NCI-H1436 treated with DMSO at 0.1 percent for 48 hours (cell line): ENCODE results near the gene PRIMA1.
"Not testable (repeated sequence)": the region's sequence is repeated elsewhere in the genome, so short reads cannot be mapped to it uniquely, and the experiment has no call there.

ENCODE experiments used
- DNase-seq: peaks from one replicate; lab custom pipeline; 2025; lab: John Stamatoyannopoulos, UW

Gene PRIMA1

GRCh38 chr14:93788293-93788542 is at the start of gene PRIMA1:
TSS of gene PRIMA1 (minus strand) at chr14:93788485. CDS start at chr14:93787718, 767 bp downstream.
- no peak for DNase-seq

GRCh38 chr14:93834699-93835371 is 46.5 kb upstream of the PRIMA1 start:
- no peak for DNase-seq

GRCh38 chr14:93832665-93833064 is 44.4 kb upstream of the PRIMA1 start:
- DNase-seq, result no peak

DNA sequence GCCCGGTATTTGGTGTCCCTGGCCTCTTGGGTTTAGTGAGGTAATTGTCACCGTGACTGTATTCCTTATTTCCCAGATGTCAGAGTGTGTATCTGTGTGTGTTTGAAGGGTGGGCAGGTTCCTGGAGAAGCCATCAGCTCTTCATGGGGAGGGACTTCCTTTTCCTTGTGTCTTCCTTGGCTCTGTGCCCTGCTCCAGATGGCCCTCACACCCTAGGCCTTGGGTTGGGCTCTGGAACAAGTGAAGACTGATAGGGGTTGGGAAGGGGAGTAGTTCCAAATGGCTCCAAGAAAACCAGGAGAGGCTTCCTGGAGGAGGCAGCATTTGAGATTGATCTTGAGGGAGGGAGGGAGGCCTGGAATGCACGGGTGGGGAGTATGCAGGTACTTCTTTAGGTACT is 43.8 kb upstream of the PRIMA1 start:
- no peak for DNase-seq

DNA sequence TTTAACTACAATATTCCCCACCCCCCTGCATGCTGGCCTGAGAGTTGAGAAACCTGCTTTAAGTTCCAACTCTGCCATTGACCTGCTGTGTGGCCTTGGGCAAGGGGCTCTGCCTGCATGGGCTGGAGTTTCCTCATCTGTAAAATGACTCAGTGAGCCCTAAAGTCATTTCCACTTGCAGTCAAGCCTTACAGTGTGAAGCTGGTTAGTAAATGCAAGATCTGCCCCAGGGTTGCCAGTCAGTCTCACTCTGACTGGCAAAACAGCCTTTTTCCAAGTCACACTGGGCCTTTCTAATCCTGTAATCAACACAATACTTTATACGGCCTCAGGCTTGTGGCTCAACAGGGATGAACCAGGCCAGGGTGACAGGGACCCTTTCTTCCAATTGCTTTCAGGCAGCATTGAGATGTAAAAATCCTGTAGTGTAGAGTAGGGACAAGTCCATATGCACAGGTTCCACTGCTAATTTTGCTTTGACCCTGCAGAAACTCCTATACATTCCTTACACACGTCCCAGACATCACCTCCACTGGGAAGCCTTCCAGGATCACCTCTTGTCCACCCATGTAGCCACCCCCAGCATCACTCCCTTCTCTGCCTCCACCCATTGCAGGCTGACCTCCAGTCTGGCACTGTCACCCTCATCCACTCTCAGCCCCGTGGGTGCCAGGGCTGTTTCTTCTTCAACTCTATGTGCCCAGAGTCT is 42.6 kb upstream of the PRIMA1 start:
- no peak for DNase-seq

DNA sequence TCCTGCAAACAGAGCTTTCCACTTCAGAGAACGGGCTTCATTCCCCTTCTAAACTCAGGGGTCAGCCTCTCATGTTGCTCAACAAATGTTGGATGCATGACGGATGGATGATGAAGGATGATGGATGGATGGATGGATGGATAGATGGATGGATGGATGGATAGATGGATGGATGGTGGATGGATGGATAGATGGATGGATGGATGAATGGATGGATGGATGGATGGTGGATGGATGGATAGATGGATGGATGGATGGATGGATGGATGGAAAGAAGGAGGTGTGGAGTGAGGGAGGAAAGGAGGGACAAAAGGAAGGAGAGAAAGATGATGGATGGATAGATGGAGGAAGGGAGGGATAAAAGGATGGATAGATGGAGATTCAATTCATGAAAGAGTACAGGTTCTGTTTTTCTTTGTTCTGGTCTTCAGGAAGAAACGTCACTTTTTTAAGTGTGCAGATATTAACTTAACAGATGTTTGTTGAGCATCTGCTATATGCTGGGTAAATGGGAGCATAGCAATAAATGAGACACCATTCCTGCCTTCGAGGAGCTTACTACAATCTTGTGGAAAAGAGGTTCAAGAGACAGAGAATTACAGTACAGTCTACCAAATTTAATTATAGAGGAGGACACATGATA is 41.7 kb upstream of the PRIMA1 start:
- DNase-seq, result no peak

DNA sequence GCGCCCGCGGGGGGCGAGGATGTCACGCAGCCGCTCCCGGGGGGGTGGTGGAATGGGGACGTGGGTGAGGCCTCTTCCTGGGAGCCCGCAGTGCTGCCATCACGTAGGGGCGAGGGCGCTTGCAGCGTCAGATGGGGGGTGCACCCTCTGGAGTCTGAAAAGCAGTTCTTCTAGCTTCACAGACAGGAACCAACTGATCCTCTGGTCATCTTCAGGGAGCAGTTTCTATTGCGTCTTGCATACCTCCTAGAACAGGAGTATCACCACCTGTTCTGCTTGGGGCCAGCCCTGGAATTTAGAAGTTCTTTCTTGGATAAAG is 36.9 kb upstream of the PRIMA1 start:
- DNase-seq, result no peak

GRCh38 chr14:93824518-93825234 is 36.4 kb upstream of the PRIMA1 start:
- DNase-seq, result no peak

DNA sequence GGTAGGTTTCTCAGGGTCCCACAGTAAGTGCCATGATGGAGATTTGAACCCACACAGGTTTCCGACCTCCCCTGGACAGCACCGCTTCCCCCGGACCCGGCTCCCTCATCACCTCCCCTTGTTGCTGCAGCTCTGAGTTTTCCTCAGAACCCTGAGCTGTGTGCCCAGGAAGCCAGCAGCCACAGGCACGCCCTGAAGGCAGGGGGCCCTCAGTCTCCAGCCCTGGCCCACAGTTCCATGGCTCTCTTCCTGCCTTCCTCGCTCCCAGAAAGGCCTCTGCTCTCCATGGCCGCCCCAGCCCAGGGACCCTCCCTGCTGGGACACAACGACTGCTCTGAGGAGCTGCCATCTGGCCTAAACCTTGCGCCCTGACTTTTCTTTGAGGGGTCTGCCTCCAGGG is 35.8 kb upstream of the PRIMA1 start:
- DNase-seq, result no peak

- DNase-seq, result no peak
Observed at GRCh38 chr14:93821051-93821450, 32.8 kb upstream of the PRIMA1 start.

GRCh38 chr14:93818857-93819256 is 30.6 kb upstream of the PRIMA1 start:
- no peak for DNase-seq

- DNase-seq, result no peak
Observed at GRCh38 chr14:93811676-93812075, 23.4 kb upstream of the PRIMA1 start.

- DNase-seq, result no peak
Observed at GRCh38 chr14:93811020-93811419, 22.7 kb upstream of the PRIMA1 start.

GRCh38 chr14:93809491-93810420 is 21.5 kb upstream of the PRIMA1 start:
- not testable (repeated sequence) for DNase-seq

DNA sequence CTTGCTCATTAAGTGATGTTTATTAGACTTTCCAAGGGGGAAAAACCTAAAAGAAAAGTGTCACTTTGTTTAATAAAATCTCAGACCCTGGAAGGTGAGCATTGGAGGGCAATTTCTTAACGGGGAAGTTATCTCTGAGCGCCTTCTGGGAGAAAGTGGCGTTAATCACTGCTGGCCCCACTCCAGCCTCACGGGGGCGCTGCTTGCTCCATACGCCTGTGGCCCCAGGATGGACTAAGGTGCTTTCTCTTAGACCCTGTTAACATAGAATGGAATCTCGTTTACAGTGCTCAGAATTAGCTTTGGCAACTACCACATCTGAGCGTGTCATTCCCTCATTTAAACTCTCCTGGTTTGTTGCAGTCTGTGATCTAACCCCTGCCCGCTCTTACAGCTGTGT is 16.4 kb upstream of the PRIMA1 start:
- DNase-seq, result no peak

- DNase-seq, result no peak
Observed at GRCh38 chr14:93803408-93804318, 15.4 kb upstream of the PRIMA1 start.

DNA sequence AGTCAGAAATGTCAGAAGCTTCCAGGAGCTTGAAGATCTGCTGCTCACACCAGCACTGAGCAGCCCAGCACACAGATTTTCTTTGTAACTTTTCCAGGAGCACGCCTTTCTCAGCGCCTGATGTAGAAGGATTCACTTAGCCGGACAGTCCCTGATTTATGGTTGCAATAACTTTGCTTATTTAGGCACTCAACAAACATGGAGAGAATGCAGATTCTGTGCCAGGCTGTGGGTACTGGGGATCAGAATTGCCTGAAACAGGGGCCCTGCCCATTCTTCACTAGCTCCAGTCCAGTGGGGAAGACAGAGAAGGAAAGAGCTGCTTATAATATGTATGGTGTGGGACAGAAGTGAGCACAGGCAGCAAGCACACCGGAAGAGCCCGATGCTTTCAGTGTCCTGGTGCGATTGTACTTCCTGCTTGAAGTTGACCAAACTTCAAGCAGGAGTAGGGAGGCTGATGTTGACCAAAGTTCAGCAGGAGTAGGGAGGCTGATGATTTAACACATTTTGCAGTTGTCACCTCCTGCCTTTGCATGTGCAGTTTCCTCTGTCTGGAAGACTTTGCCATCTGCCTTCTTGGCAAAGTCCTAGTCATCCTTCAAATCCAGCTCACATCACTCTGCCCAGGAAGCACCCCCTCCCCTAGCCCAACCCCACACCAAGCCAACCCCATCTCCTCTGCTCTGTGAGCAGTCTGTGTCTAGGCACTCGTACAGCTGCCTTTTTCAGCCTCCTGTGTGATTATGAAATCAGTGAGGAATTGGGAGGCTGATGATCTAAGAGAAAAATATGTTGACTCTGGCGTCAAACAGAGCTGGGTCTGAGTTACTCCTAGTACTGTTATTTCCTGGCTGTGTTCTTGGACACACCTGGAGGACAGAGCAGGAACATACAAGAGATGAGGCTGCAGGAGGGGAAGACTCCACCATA is 12.0 kb upstream of the PRIMA1 start:
- no peak for DNase-seq

DNA sequence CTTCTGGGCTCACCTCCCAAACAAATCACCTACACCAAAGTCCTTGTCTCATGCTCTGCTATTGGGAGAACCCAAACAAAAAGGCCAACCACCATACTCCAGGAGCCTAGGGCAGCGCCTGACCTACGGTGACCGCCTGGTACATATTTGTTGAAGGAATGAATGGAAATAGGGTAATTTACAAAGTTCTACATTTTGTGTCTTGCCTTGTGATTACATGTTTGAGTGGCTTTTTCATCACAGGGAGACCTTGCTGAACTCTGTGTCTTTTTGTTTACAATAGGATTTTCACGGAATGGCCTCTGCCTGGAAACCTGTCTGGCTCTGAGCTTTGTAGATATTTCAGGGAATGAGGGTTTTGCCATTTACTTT is 11.3 kb upstream of the PRIMA1 start:
- no peak for DNase-seq

- no peak for DNase-seq
Observed at GRCh38 chr14:93797536-93797935, 9.3 kb upstream of the PRIMA1 start.

- DNase-seq, result no peak
Observed at GRCh38 chr14:93797071-93797470, 8.8 kb upstream of the PRIMA1 start.
